GM19438 (cell line): ENCODE measurements around the gene PLBD2.

Experiments
- ATAC-seq: cut with Tn5 transposase; IDR thresholded peaks from one replicate; pipeline ENCODE4 v1.9.1; 2021; ENCODE audit warnings: low read depth; ENCODE audit not compliant: unreplicated experiment

The PLBD2 gene

DNA sequence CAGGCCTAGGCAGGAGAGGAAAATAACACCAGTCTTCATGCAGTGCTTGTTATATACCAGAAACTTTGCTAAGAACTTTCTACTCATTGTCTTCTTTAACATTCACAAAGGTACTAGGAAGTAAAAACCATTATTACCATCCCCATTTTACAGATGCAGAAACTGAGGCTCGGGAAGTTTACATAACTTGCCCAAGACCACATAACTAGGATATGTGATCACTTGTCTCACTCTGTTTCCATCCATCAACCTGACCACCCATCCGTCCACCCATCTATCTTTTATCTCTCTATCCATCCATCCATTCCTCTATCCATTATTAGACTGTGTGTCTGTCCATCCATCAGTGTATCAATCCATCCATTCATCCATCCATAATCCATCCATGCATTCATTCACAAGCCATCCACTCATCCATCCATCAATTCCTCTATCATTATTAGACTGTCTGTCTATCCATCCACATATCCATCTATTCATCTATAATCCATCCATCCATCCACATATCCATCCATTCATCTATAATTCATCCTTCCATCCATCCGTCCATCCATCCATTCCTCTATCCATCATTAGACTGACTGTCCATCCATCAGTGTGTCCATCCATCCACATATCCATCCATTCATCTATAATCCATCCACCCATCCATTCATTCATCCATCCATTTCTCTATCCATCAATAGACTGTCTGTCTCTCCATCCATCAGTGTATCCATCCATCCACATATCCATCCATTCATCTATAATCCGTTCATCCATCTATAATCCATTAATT lies 80.3 kb downstream of the PLBD2 start:
- no peak for ATAC-seq

DNA sequence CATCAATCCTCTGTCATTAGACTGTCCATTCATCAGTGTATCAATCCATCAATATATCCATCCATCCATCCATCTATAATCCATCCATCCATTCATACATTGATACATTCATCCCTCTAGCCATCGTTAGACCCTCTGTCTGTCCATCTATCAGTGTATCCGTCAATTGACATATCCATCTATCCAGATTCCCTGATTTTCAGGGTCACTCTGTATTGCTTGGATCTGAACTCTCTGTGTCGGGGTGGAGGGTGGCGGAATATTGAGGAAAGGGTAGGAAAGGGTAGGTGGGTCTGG lies 80.9 kb downstream of the PLBD2 start:
- no peak for ATAC-seq

DNA sequence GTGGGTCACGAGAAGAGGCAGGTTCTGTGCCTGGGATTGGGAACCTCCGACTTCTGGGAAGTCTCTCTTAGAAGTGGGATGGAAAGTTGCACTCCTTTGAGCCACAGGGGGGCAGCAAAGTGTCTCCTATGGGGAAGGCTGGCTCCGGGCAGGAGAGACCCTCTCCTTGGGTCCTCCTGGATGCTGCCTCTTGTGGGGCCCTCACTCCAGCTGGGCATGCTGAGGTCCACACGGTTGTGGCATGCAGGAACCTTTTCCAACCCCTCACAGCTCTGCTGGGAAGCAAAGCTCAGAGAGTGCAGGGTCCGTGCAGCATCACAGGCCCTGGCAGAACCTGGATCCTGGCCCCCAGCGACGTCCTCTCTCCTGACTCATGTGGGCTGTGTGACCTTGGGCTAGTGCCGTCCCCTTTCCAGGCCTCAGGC lies 81.2 kb downstream of the PLBD2 start:
- no peak for ATAC-seq

DNA sequence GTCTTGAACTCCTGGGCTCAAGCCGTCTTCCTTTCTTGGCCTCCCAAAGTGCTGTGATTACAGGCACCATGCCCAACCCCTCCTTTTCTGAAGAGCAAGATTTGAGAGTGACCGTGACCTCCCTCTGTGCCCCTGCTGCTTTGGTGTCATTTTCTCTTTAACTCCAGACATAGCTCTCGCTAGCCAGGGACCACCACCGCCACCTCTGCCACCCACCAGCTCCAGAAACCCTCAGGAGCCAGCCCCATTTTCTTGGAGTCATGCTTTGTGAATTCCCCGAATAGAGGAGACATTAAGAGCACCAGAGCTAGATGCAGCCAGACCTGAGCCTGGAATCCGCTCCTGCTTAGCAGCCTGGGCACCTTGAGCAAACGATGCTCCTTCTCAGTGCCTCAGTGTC lies 81.9 kb downstream of the PLBD2 start:
- ATAC-seq: no peak
